Measurements from ENCODE around the gene EFHD2.

Gene EFHD2

GRCh38 chr1:15449567-15449966 is 39.9 kb downstream of the EFHD2 start:
- no peaks in the 10 kb centered on the region for H3K4me1 ChIP-seq (ENCODE audit: control insufficient read depth, insufficient read depth, low read length)
- no peak for TF ChIP-seq FEZF1 (tag by site-specific recombination; IDR thresholded peaks at IDR 0.05)
- no peak for TF ChIP-seq EGR2 (tag by site-specific recombination; IDR thresholded peaks at IDR 0.05; ENCODE audit: low read depth)
- TF ChIP-seq, protein P1, sequence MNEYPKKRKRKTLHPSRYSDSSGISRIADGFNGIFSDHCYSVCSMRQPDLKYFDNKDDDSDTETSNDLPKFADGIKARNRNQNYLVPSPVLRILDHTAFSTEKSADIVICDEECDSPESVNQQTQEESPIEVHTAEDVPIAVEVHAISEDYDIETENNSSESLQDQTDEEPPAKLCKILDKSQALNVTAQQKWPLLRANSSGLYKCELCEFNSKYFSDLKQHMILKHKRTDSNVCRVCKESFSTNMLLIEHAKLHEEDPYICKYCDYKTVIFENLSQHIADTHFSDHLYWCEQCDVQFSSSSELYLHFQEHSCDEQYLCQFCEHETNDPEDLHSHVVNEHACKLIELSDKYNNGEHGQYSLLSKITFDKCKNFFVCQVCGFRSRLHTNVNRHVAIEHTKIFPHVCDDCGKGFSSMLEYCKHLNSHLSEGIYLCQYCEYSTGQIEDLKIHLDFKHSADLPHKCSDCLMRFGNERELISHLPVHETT (tag by site-specific recombination; IDR thresholded peaks at IDR 0.05) = no peak
- TF ChIP-seq TRIM28 (IDR thresholded peaks at IDR 0.05; ENCODE audit: borderline replicate concordance, low read length) = no peak
- TF ChIP-seq ZNF223 (tag by site-specific recombination; IDR thresholded peaks at IDR 0.05) = no peak
- no peak for TF ChIP-seq KLF10 (tag by site-specific recombination; IDR thresholded peaks at IDR 0.05)
- TF ChIP-seq ZNF707 (tag by site-specific recombination; IDR thresholded peaks at IDR 0.05) = no peak
- TF ChIP-seq SP3 (tag by site-specific recombination; IDR thresholded peaks at IDR 0.05) = no peak
- H3K27ac ChIP-seq (ENCODE audit: extremely low read depth, low read depth, low read length) = no peak overlapping the region
- no peaks in the 10 kb centered on the region for H3K36me3 ChIP-seq (ENCODE audit: control insufficient read depth in 2 of 2, insufficient read depth in 1 of 2, low read length in 2 of 2)
- POLR2A ChIA-PET = no interaction called here
- no peaks in the 10 kb centered on the region for H3K9me3 ChIP-seq (ENCODE audit: control insufficient read depth, insufficient read depth, low read depth, low read length)
- H3K4me3 ChIP-seq (ENCODE audit: low read depth, low read length) = no peak overlapping the region
- CTCF ChIA-PET = no interaction called here

- ChIA-PET CTCF (no interaction called here), POLR2A (no interaction called here)
- H3K27ac ChIP-seq (ENCODE audit: extremely low read depth, low read depth, low read length) = no peak overlapping the region
- TF ChIP-seq ZNF658 (tag by site-specific recombination; IDR thresholded peaks at IDR 0.05) = no peak
- no peak for TF ChIP-seq HOXC10 (CRISPR knock-in tag; IDR thresholded peaks at IDR 0.05)
- TF ChIP-seq, protein P2, sequence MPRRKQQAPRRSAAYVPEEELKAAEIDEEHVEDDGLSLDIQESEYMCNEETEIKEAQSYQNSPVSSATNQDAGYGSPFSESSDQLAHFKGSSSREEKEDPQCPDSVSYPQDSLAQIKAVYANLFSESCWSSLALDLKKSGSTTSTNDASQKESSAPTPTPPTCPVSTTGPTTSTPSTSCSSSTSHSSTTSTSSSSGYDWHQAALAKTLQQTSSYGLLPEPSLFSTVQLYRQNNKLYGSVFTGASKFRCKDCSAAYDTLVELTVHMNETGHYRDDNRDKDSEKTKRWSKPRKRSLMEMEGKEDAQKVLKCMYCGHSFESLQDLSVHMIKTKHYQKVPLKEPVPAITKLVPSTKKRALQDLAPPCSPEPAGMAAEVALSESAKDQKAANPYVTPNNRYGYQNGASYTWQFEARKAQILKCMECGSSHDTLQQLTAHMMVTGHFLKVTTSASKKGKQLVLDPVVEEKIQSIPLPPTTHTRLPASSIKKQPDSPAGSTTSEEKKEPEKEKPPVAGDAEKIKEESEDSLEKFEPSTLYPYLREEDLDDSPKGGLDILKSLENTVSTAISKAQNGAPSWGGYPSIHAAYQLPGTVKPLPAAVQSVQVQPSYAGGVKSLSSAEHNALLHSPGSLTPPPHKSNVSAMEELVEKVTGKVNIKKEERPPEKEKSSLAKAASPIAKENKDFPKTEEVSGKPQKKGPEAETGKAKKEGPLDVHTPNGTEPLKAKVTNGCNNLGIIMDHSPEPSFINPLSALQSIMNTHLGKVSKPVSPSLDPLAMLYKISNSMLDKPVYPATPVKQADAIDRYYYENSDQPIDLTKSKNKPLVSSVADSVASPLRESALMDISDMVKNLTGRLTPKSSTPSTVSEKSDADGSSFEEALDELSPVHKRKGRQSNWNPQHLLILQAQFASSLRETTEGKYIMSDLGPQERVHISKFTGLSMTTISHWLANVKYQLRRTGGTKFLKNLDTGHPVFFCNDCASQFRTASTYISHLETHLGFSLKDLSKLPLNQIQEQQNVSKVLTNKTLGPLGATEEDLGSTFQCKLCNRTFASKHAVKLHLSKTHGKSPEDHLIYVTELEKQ (tag by site-specific recombination; IDR thresholded peaks at IDR 0.05; ENCODE audit: borderline replicate concordance) = no peak
- no peak for TF ChIP-seq ZNF350 (tag by site-specific recombination; IDR thresholded peaks at IDR 0.05)
- no peak for TF ChIP-seq SCRT1 (tag by site-specific recombination; IDR thresholded peaks at IDR 0.05; ENCODE audit: borderline replicate concordance)
- no peak for TF ChIP-seq ZNF510 (tag by site-specific recombination; IDR thresholded peaks at IDR 0.05; ENCODE audit: insufficient replicate concordance)
- TF ChIP-seq ZNF529 (tag by site-specific recombination; IDR thresholded peaks at IDR 0.05; ENCODE audit: insufficient replicate concordance) = no peak
- TF ChIP-seq, protein P3, sequence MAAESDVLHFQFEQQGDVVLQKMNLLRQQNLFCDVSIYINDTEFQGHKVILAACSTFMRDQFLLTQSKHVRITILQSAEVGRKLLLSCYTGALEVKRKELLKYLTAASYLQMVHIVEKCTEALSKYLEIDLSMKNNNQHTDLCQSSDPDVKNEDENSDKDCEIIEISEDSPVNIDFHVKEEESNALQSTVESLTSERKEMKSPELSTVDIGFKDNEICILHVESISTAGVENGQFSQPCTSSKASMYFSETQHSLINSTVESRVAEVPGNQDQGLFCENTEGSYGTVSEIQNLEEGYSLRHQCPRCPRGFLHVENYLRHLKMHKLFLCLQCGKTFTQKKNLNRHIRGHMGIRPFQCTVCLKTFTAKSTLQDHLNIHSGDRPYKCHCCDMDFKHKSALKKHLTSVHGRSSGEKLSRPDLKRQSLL (tag by site-specific recombination; IDR thresholded peaks at IDR 0.05) = no peak
- no peak for TF ChIP-seq ZNF791 (tag by site-specific recombination; IDR thresholded peaks at IDR 0.05)
- no peak for TF ChIP-seq BCL11B (tag by site-specific recombination; IDR thresholded peaks at IDR 0.05; ENCODE audit: low read depth)
- TF ChIP-seq ZSCAN4 (tag by site-specific recombination; IDR thresholded peaks at IDR 0.05) = no peak
- no peak for TF ChIP-seq ZNF202 (tag by site-specific recombination; IDR thresholded peaks at IDR 0.05; ENCODE audit: borderline replicate concordance)
- no peak for TF ChIP-seq ZNF707 (tag by site-specific recombination; IDR thresholded peaks at IDR 0.05)
- TF ChIP-seq SP7 (tag by site-specific recombination; IDR thresholded peaks at IDR 0.05) = no peak
- no peak for TF ChIP-seq HOXD13 (CRISPR knock-in tag; IDR thresholded peaks at IDR 0.05; ENCODE audit: borderline replicate concordance)
- no peak for TF ChIP-seq ZNF292 (tag by site-specific recombination; IDR thresholded peaks at IDR 0.05; ENCODE audit: borderline replicate concordance, low read depth)
- H3K4me1 ChIP-seq (ENCODE audit: control insufficient read depth, insufficient read depth, low read length) = no peaks in the 10 kb centered on the region
- no peaks in the 10 kb centered on the region for H3K9me3 ChIP-seq (ENCODE audit: control insufficient read depth, insufficient read depth, low read depth, low read length)
- H3K36me3 ChIP-seq (ENCODE audit: control insufficient read depth in 2 of 2, insufficient read depth in 1 of 2, low read length in 2 of 2) = no peaks in the 10 kb centered on the region
- no peak overlapping the region for H3K4me3 ChIP-seq (ENCODE audit: low read depth, low read length)
Measured at GRCh38 chr1:15451014-15451722, 41.5 kb downstream of the EFHD2 start.

Measured in HEK293 (cell line).